HEK293 (cell line): Measurements from ENCODE around the gene GNAI1.

Source experiments
- CTCF ChIA-PET: fragments of 350-600 bp; formaldehyde crosslinking; extraction: SDS; loops from one replicate; lab custom pipeline; 2021; ENCODE audit warnings: antibody characterized with exemption; lab: Yijun Ruan, JAX
- POLR2A ChIA-PET: fragments of 300-600 bp; formaldehyde crosslinking; extraction: SDS; loops from one replicate; lab custom pipeline; 2020; ENCODE audit warnings: antibody characterized with exemption, inconsistent platforms; lab: Yijun Ruan, JAX
- H3K27ac ChIP-seq: fragments of 200-500 bp; sonication (Bioruptor generic); 2 replicates; pipeline ENCODE4 v1.5.1; 2014; ENCODE audit warnings: low read depth, low read length, control low read depth, inconsistent platforms; ENCODE audit errors: extremely low read depth
- H3K36me3 ChIP-seq, 2 experiments: fragments of 200-500 bp in 1 of 2; sonication (Bioruptor generic) in 1 of 2; 1 replicate in 1 of 2; 2 replicates in 1 of 2; pipeline ENCODE4 v1.5.1; 2014 to 2017; ENCODE audit warnings: inconsistent platforms in 2 of 2, low read length in 2 of 2; ENCODE audit not compliant: control insufficient read depth in 2 of 2, insufficient read depth in 1 of 2
- H3K4me1 ChIP-seq: fragments of 200-500 bp; sonication (Bioruptor generic); 2 replicates; pipeline ENCODE4 v1.5.1; 2014; ENCODE audit warnings: mild to moderate bottlenecking, low read length, inconsistent platforms; ENCODE audit not compliant: control insufficient read depth, insufficient read depth
- H3K4me3 ChIP-seq: 2 replicates; pipeline ENCODE4 v1.5.1; 2011; ENCODE audit warnings: low read depth, mild to moderate bottlenecking, control low read depth, low read length, moderate library complexity
- H3K9me3 ChIP-seq: fragments of 200-500 bp; sonication (Bioruptor generic); 2 replicates; pipeline ENCODE4 v1.5.1; 2014; ENCODE audit warnings: low read depth, low read length, inconsistent platforms; ENCODE audit not compliant: control insufficient read depth, insufficient read depth
- BCL6B ChIP-seq: fragments of 450-650 bp; formaldehyde crosslinking; IDR thresholded peaks from 2 replicates; pipeline ENCODE4 v1.5.1; 2017; ENCODE audit warnings: missing biosample characterization, missing genetic modification characterization
- SCRT2 ChIP-seq: fragments of 450-650 bp; formaldehyde crosslinking; IDR thresholded peaks from 2 replicates; pipeline ENCODE4 v1.5.1; 2016; ENCODE audit warnings: missing biosample characterization, missing genetic modification characterization
- SETDB1 ChIP-seq: IDR thresholded peaks from one replicate; pipeline ENCODE4 v1.6.1; 2017; ENCODE audit warnings: mild to moderate bottlenecking, low read length, moderate library complexity, mixed read lengths; ENCODE audit not compliant: insufficient read length
- SP7 ChIP-seq: fragments of 450-650 bp; formaldehyde crosslinking; IDR thresholded peaks from 2 replicates; pipeline ENCODE4 v1.5.1; 2016; ENCODE audit warnings: missing biosample characterization, missing genetic modification characterization
- ZBTB6 ChIP-seq: fragments of 450-650 bp; formaldehyde crosslinking; IDR thresholded peaks from 2 replicates; pipeline ENCODE4 v1.5.1; 2017; ENCODE audit warnings: missing biosample characterization, missing genetic modification characterization
- ZIC2 ChIP-seq: fragments of 450-650 bp; formaldehyde crosslinking; IDR thresholded peaks from 2 replicates; pipeline ENCODE4 v1.5.1; 2016; ENCODE audit warnings: missing biosample characterization, missing genetic modification characterization
- ZNF112 ChIP-seq: fragments of 450-650 bp; formaldehyde crosslinking; IDR thresholded peaks from 2 replicates; pipeline ENCODE4 v1.5.0; 2017; ENCODE audit warnings: missing biosample characterization, missing genetic modification characterization
- ZNF146 ChIP-seq: fragments of 450-650 bp; formaldehyde crosslinking; IDR thresholded peaks from 2 replicates; pipeline ENCODE4 v1.5.1; 2016; ENCODE audit warnings: missing biosample characterization, missing genetic modification characterization
- ZNF211 ChIP-seq: fragments of 450-650 bp; formaldehyde crosslinking; IDR thresholded peaks from 2 replicates; pipeline ENCODE4 v1.5.1; 2016; ENCODE audit warnings: low read depth, missing biosample characterization, missing genetic modification characterization
- ZNF24 ChIP-seq: fragments of 450-650 bp; formaldehyde crosslinking; IDR thresholded peaks from 2 replicates; pipeline ENCODE4 v1.5.1; 2016; ENCODE audit warnings: missing biosample characterization, missing genetic modification characterization
- ZNF280C ChIP-seq: fragments of 450-650 bp; formaldehyde crosslinking; IDR thresholded peaks from 2 replicates; pipeline ENCODE4 v1.5.1; 2016; ENCODE audit warnings: missing biosample characterization, missing genetic modification characterization
- ZNF416 ChIP-seq: fragments of 450-650 bp; formaldehyde crosslinking; IDR thresholded peaks from 2 replicates; pipeline ENCODE4 v1.5.1; 2016; ENCODE audit warnings: missing biosample characterization, missing genetic modification characterization
- ZNF501 ChIP-seq: fragments of 450-650 bp; formaldehyde crosslinking; IDR thresholded peaks from 2 replicates; pipeline ENCODE4 v1.5.1; 2016; ENCODE audit warnings: missing biosample characterization, missing genetic modification characterization
- ZNF558 ChIP-seq: fragments of 450-650 bp; formaldehyde crosslinking; IDR thresholded peaks from 2 replicates; pipeline ENCODE4 v1.5.1; 2016; ENCODE audit warnings: missing biosample characterization, missing genetic modification characterization
- ZNF837 ChIP-seq: fragments of 450-650 bp; formaldehyde crosslinking; IDR thresholded peaks from 2 replicates; pipeline ENCODE4 v1.5.1; 2016; ENCODE audit warnings: missing biosample characterization, missing genetic modification characterization

Gene GNAI1

GRCh38 chr7:80210400-80210799, 75.8 kb downstream of the GNAI1 start:
- H3K4me3 ChIP-seq = no peak overlapping the region
- H3K27ac ChIP-seq = no peak overlapping the region
- peaks cover 21 to 33% of the 10 kb centered on the region in 2 experiments; a peak in 2 of 3 replicates for H3K36me3 ChIP-seq
- no peaks in the 10 kb centered on the region for H3K9me3 ChIP-seq
- no peaks in the 10 kb centered on the region for H3K4me1 ChIP-seq
- ChIA-PET CTCF (interaction anchor here (0.7 kb wide), 1 partner anchor 132 kb away, joined by 3 read pairs; no protein-coding TSS in a partner anchor), POLR2A (no interaction called here)
- no peak for TF ChIP-seq ZNF416 (tag by site-specific recombination)
- no peak for TF ChIP-seq ZNF211 (tag by site-specific recombination)
- TF ChIP-seq ZNF837 (tag by site-specific recombination) = no peak
- TF ChIP-seq ZNF280C = no peak
- TF ChIP-seq ZNF146 (tag by site-specific recombination) = no peak
- TF ChIP-seq SCRT2 (tag by site-specific recombination) = no peak
- TF ChIP-seq ZIC2 (tag by site-specific recombination) = no peak
- TF ChIP-seq BCL6B (tag by site-specific recombination) = no peak

GRCh38 chr7:80213814-80214213, 79.2 kb downstream of the GNAI1 start:
- Histone ChIP-seq H3K4me3 (no peak overlapping the region), H3K36me3 (peaks cover 21 to 39% of the 10 kb centered on the region in 2 experiments; a peak in 2 of 3 replicates), H3K4me1 (no peaks in the 10 kb centered on the region), H3K9me3 (no peaks in the 10 kb centered on the region), H3K27ac (no peak overlapping the region)
- TF ChIP-seq SETDB1 = no peak
- no peak for TF ChIP-seq ZNF24
- no peak for TF ChIP-seq ZNF501 (tag by site-specific recombination)
- no peak for TF ChIP-seq ZBTB6 (tag by site-specific recombination)
- no peak for TF ChIP-seq ZNF558 (tag by site-specific recombination)
- no peak for TF ChIP-seq ZNF112 (tag by site-specific recombination)
- no peak for TF ChIP-seq SP7
- CTCF ChIA-PET = interaction anchor here (0.7 kb wide), 1 partner anchor 74 kb away, joined by 3 read pairs; no protein-coding TSS in a partner anchor
- POLR2A ChIA-PET = no interaction called here

GRCh38 chr7:80215734-80216133, 81.1 kb downstream of the GNAI1 start:
- peaks cover 21 to 42% of the 10 kb centered on the region in 2 experiments; a peak in 2 of 3 replicates for H3K36me3 ChIP-seq
- H3K27ac ChIP-seq = no peak overlapping the region
- CTCF ChIA-PET = interaction anchor here (1.2 kb wide), 1 partner anchor 12 kb away, joined by 3 read pairs; no protein-coding TSS in a partner anchor
- H3K9me3 ChIP-seq = no peaks in the 10 kb centered on the region
- TF ChIP-seq ZBTB6 (tag by site-specific recombination) = no peak
- no peaks in the 10 kb centered on the region for H3K4me1 ChIP-seq
- no peak overlapping the region for H3K4me3 ChIP-seq
- POLR2A ChIA-PET = no interaction called here
